Motor neuron (in vitro differentiated cells): ENCODE measurements around the gene SEMA3E. TPM values are rescaled to one million over a fixed set of nuclear protein-coding genes. Genes with fewer than 3 reads are reported as not detected.
"Not testable (repeated sequence)": the region's sequence is repeated elsewhere in the genome, so short reads cannot be mapped to it uniquely, and the experiment has no call there.

ENCODE experiments used
- ATAC-seq, 8 experiments: fragments of 200-7000 bp; cut with Tn5 transposase; replicated peaks in 6 of 8; 2 replicates each; pipeline ENCODE4 v1.8.0; 2021; ENCODE audit warnings: mild to moderate bottlenecking in 8 of 8, moderate library complexity in 8 of 8
- H3K27ac ChIP-seq, 2 donors: fragments of 250-450 bp; sonication (Bioruptor Pico); 2 replicates each; pipeline ENCODE4 v1.9.0; 2021; ENCODE audit warnings: antibody characterized with exemption in 2 of 2, mild to moderate bottlenecking in 2 of 2, moderate library complexity in 1 of 2
- H3K4me1 ChIP-seq, 2 donors: fragments of 250-450 bp; sonication (Bioruptor Pico); replicated peaks in 1 of 2; 2 replicates each; pipeline ENCODE4 v1.6.1; 2021; ENCODE audit warnings: antibody characterized with exemption in 2 of 2, mild to moderate bottlenecking in 2 of 2, moderate library complexity in 1 of 2
- H3K4me3 ChIP-seq, 5 donors: fragments of 250-450 bp; sonication (Bioruptor Pico); 2 replicates each; pipeline ENCODE4 v1.9.0; 2021; ENCODE audit warnings: antibody characterized with exemption in 5 of 5, mild to moderate bottlenecking in 5 of 5, moderate library complexity in 4 of 5
- WGBS, 10 experiments: fragments of 450-650 bp; shearing (Covaris generic); methylation state at CpG; one replicate each; pipeline ENCODE4 v1.0.0; 2022; 5-methylcytosine and 5-hydroxymethylcytosine counted together
- in situ Hi-C, 9 experiments: fragments of 400-800 bp; cut with MboI; loops; one replicate each; pipeline ENCODE4 v1.15.0; 2021; ENCODE audit warnings: low sequenced_read_pairs in 9 of 9, low pct_unique_long_range_greater_than_20kb in 2 of 9; ENCODE audit not compliant: unreplicated experiment in 9 of 9
- total RNA-seq, 8 experiments: library from RNA; unstranded; fragments of 300-600 nt; gene quantifications; 2 replicates each; pipeline versions ENCODE4 v1.2.3 to v1.2.4, GENCODE V29; 2022

Gene SEMA3E
- 10 to 100 TPM in 3 of 8 experiments, 1 to 10 TPM in 5; 1.2 to 14.1 (median 7.0) TPM for total RNA-seq

DNA sequence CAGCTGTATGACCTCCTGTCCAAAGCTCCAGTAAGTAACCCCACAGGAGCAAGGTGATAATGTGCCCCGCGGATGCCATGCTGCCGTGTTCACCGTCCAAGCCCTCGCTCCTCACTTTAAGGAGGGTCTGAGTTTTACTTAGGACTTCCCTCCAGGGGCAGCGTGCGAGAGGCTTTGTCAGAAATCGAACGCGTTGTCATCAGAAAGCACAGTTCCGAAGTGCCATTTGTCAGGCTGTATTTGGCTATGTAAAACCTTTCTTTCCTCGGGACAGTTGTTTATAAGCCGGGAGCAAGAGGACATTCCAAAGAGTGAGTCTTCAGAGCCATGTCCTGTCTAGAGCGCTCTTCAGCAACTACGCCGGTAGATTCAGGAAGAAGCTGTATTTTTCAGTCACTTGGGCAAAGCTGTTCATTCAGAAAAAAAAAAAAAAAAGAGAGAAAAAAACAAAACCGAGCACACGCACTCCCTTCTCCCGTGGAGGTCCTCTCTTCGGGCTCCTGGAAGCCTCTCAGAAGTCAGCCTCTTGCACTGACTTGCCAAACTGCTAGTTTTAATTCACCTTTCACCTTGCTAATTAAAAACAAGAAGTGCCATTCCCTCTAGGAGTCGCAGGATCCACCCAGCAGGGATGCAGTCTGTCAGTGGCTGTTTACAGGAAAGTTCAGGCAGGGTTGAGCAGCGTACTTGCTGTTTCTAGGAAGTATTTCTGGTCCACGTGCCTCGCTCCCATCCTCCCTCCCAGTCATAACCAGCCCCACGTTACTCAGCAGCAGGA is at the start of gene SEMA3E:
Gene SEMA3E (minus strand): TSS at position 676 of the 778 bp plus-strand sequence.
- H3K4me3 ChIP-seq = peak within 1 kb of the TSS; percentile 20 to 47 (median 40)
- peak; percentile 85 to 96 (median 88) for ATAC-seq
- peaks cover 3 to 28% of the 10 kb centered on the region in 2 donors for H3K4me1 ChIP-seq
- 0 to 16% (median 5%) methylated on average over 2 to 24 of the region's 25 CpGs for WGBS, 10 experiments
- in situ Hi-C loops = loop anchor here in 1 of 9 experiments (25.0 kb wide), 1 partner anchor 236 kb away; no protein-coding TSS in a partner anchor
- no peak within 1 kb of the TSS for H3K27ac ChIP-seq

DNA sequence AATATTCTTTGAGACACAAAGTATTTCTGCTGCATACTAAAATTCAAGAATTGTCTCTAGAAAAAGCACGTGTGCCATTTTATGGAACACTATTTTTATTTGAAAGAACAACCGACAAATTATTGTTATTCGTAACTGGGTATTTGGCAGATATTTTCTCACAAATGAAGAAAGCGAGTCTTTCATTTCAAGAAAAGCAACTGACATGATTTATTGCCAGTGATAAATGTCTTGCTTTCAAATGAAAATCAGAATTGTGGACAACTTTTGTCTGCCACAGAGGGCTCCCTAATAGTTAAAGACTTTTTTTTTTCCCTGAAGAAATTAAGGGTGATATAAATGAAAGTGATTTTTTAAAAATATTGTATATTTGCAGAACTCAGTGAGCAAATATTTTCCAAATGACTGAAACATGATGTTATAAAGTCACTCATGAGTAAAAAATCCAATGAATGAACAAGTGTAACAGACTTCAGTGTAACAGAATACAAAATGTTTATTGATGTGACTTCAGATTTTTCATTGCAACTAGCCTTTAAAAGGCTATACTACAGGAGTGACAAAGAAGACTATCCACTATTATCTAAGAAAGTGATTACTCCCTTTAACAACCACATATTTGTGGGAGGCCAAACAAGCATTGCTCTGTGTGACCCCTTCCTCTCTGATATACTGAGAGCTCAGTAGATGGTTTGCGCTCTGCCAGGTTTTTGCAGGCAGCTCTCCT is 49.0 kb upstream of the SEMA3E start:
- peak in 4 of 8 experiments; percentile 25 to 45 (median 42) for ATAC-seq
- Histone ChIP-seq H3K4me1 (peaks cover 12 to 27% of the 10 kb centered on the region in 2 donors), H3K27ac (peak overlapping the region in 1 of 2 donors; percentile 5), H3K4me3 (no peak overlapping the region)
- in situ Hi-C loops = no loop called here
- 7 to 61% (median 20%) methylated on average over 3 to 5 of the region's 5 CpGs for WGBS, 10 experiments

DNA sequence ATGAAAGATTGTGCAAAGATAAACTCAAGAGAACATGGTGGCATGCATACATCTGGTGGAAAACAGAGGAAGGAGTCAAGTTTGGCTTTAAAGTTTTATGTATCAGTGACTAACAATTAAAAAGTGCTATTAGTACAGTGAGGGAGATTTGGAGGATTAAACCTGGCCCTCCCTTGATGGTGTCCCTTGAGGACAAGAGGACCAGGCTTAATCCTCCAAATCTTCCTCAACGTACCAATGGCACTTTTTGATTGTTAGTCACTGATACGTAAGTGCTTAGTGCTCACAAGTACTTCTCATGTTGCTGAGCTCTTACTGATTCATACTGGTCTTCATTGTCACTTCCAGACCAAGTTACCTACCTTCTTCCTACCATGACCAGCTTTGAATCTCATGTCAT is 47.2 kb upstream of the SEMA3E start:
- 71 to 100% (median 88%) methylated on average over 1 to 2 of the region's 2 CpGs; no CpG with 5 or more reads in 3 of the 10 experiments for WGBS, 10 experiments

DNA sequence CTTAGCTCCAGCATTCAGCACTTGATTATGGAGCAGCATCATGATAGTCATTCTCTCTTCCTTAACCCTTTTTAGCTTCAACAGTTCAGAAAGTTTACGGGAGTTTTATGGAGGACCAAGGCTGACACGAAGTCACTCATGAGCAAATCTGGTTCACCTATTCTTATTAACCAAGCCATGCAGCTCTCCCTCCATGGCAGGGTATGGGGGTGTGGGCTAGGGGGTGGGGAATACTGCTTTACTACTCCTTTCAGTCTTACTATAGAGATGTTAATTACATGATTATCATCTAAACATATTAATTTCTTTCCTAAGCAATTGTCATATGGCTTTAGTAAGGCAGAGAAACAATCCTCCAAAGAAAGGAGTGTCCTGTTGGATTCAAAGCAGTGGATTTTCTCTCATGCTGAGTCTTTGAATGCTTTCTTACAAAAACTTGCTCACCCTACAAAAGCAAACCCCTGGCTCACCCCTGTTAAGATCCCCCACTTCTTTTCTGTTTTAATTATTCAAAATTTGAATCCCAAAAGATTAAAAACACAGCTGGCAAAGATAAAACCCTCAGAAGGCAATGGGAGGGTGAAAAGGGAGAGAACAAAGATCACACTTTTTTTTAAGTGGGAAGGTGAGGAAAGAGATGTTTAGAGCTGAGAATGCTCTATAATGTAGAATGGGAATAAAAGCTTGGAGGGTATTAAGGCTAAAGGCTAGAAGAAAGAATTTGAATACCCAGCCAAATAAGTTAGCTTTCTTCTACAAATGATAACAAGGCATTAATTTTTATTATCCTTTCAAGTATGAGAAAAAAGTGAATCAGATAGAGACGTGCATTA is 46.4 kb upstream of the SEMA3E start:
- no peak overlapping the region for H3K4me3 ChIP-seq
- H3K27ac ChIP-seq = peak overlapping the region in 1 of 2 donors; percentile 34
- ATAC-seq = peak in 3 of 8 experiments; percentile 45 to 52 (median 50)
- in situ Hi-C loops = no loop called here
- 0 to 64% (median 37%) methylated on average over 1 to 3 of the region's 3 CpGs; no CpG with 5 or more reads in 2 of the 10 experiments for WGBS, 10 experiments
- peaks cover 12 to 27% of the 10 kb centered on the region in 2 donors for H3K4me1 ChIP-seq

More for the DNA sequence above, 47.2 kb upstream of the SEMA3E start:
- Histone ChIP-seq H3K4me1 (peaks cover 12 to 27% of the 10 kb centered on the region in 2 donors), H3K4me3 (no peak overlapping the region), H3K27ac (no peak overlapping the region)
- in situ Hi-C loops = no loop called here
- ATAC-seq = no peak

DNA sequence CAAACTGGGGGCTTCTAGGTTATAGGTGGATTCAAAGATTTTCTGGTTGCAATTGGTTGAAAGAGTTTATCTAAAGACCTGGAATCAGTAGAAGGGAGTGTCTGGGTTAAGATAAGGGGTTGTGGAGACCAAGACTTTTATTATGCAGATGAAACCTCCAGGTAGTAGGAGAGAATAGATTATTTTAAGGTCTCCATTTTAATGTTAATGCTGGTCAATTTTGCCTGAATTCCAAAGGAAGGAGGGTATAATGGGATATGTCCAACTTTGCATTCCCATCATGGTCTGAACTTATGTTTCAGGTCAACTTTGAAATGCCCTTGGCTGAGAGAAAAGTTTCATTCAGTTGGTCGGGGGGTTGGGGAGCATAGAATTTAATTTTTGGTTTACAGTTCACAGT is 44.3 kb upstream of the SEMA3E start:
- H3K4me3 ChIP-seq = no peak overlapping the region
- in situ Hi-C loops = no loop called here
- H3K27ac ChIP-seq = no peak overlapping the region
- WGBS, 10 experiments = 0 to 100% (median 86%) methylated on average over 1 of the region's 1 CpG; no CpG with 5 or more reads in 3 of the 10 experiments
- ATAC-seq = no peak
- H3K4me1 ChIP-seq = peaks cover 8 to 22% of the 10 kb centered on the region in 2 donors

DNA sequence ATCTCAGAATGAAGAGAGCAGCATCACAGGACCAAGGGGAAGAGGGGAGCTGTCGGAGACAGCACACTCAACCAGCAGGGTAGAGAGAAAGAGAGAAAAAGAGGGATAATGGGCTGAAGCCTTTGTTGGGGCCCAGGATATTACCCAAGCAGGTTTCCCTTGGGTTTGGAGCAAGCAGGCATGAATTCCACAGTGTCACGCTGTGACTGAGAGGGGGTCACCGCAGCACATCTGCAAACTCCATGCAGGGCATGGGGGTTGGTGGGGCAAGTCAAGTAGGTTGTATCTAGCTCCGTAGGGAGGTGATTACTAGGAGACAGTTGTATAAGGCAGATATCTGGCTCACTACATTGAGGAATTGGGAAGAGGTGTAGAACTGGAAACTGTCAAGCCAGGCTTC is 42.2 kb upstream of the SEMA3E start:
- no peak overlapping the region for H3K27ac ChIP-seq
- WGBS, 10 experiments = 38 to 100% (median 79%) methylated on average over 1 to 4 of the region's 4 CpGs; no CpG with 5 or more reads in 2 of the 10 experiments
- in situ Hi-C loops = no loop called here
- no peak for ATAC-seq
- H3K4me3 ChIP-seq = no peak overlapping the region
- H3K4me1 ChIP-seq = peaks cover 3 to 13% of the 10 kb centered on the region in 2 donors

DNA sequence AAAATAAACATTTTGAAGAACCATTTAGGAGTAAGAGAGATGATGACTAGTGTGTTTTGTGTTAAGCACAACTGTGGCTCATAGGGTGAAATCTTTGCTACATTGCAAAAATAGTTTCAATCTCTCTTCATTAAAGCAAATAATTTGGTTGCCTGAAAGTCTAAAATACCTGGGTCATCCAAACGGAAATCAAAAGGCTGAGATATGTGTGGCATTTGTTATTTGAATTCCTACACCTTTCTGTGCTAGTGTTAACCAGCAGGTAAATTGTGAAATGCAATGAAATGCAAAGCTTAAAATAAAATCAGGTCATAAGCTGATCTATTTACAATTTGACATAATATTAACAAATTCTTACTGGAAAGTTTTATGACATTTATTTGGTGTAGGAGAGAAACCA is 40.9 kb upstream of the SEMA3E start:
- ATAC-seq = no peak
- Histone ChIP-seq H3K4me1 (peaks cover under 1 to 2% of the 10 kb centered on the region in 2 donors), H3K27ac (no peak overlapping the region), H3K4me3 (no peak overlapping the region)
- WGBS, 10 experiments = 40 to 100% (median 89%) methylated on average over 1 of the region's 1 CpG; no CpG with 5 or more reads in 1 of the 10 experiments
- in situ Hi-C loops = no loop called here

DNA sequence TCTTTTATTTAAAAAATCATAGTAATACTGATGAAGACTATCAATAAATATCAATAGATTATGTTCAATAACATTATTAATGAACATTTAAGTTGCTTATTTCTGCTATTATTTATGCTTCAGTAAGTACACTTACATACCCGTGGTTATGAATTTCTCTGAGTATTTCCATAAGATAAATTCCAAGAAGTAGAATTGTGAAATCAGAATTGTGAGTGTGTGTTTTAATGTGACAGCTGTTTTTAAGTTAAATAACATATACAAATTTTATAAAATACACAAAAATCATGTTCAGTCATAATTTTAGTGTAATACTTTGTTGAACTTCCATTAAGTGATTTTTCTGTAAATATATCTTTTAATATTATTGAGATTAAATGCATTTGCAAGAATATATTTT is 37.5 kb upstream of the SEMA3E start:
- Histone ChIP-seq H3K27ac (no peak overlapping the region), H3K4me3 (no peak overlapping the region), H3K4me1 (no peaks in the 10 kb centered on the region)
- in situ Hi-C loops = no loop called here
- ATAC-seq = no peak
- WGBS, 10 experiments = 38 to 100% (median 92%) methylated on average over 1 of the region's 1 CpG; no CpG with 5 or more reads in 1 of the 10 experiments

DNA sequence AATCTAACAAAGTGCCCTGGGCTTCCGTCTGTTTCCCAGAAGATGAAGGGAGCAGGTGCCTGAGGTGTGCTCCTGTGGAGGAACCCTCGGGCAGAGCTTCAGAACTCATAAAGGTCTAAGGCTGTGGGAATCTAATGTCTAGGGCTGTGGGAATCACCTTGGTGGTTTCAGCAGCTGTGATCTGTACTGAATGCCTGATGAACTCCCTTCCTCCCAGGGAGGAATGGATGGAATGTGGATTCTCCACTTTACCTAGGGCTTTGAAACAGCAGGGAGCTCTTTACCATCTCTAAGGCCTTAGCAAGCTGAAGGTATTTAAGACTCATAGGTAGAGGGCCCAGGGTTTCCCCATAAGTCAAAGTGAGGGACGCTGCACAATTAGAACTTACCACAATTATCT is 36.0 kb upstream of the SEMA3E start:
- WGBS, 10 experiments = 38 to 100% (median 70%) methylated on average over 1 to 3 of the region's 3 CpGs; no CpG with 5 or more reads in 3 of the 10 experiments
- H3K27ac ChIP-seq = no peak overlapping the region
- in situ Hi-C loops = no loop called here
- ATAC-seq = no peak
- no peak overlapping the region for H3K4me3 ChIP-seq
- H3K4me1 ChIP-seq = no peaks in the 10 kb centered on the region

DNA sequence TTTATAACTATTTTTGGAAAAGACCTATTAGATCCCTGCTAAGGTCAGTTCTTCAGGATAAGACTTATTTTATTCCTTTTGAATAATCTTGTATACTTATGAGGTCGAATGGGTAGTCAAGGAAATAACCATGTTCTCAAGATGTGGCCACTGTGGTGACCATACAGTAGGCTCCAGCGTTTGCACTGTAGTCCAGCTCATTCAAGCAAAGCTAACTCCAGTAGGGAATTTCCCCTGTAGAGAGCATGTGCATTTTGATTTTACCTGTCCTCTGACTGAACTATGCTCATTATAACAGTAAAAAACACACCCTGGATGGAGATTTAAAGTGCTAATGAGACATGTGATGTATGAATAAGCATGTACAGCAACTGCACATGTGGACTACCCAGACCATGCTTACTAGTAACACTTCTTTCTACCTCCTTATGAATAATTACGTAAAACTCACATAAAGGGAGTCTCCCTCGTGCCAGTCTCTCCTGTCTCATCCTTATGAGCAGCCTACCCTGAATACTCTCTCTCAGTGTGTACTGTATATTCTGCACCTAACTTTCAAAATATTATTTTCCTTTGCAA is 32.4 kb upstream of the SEMA3E start:
- ATAC-seq = peak in 3 of 8 experiments; percentile 22 to 56 (median 51)
- WGBS, 10 experiments = 13 to 100% (median 67%) methylated on average over 1 to 4 of the region's 4 CpGs
- Histone ChIP-seq H3K4me3 (no peak overlapping the region), H3K4me1 (no peaks in the 10 kb centered on the region), H3K27ac (no peak overlapping the region)
- in situ Hi-C loops = no loop called here

DNA sequence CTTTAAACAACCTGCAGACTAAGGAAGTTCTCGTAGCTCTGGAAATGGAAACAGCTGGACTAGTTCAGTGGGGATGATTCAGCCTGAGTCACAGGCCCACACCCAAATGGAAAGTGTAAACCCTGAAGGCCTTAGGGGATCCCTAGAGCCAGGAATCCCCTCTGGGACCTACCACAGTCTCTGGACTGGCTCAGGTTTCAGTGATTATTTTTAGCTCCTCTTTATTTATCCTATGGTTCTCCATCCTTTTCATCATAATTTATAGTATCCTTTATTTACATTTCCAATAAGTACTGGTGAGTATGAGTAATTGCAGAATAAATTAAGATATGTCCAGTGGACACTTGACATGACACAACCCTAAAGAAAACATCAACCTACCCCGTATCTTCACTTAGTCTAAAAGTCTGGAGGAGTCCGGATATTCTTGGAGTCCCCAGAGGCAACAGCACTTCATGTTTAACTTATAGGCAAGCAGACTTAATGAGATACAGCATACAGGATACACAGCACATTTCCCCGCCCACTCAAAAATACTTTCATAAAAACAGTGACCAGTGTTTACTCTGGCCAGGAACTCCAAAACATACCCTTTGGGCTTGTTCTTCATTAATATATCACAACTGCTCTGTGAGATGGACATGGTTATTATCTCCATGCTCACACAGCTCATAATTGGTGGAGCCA is 28.4 kb upstream of the SEMA3E start:
- Histone ChIP-seq H3K4me3 (no peak overlapping the region), H3K27ac (no peak overlapping the region), H3K4me1 (no peaks in the 10 kb centered on the region)
- in situ Hi-C loops = no loop called here
- peak in 7 of 8 experiments; percentile 54 to 99 (median 69) for ATAC-seq
- 0 to 100% (median 62%) methylated on average over 1 to 4 of the region's 4 CpGs; no CpG with 5 or more reads in 2 of the 10 experiments for WGBS, 10 experiments

DNA sequence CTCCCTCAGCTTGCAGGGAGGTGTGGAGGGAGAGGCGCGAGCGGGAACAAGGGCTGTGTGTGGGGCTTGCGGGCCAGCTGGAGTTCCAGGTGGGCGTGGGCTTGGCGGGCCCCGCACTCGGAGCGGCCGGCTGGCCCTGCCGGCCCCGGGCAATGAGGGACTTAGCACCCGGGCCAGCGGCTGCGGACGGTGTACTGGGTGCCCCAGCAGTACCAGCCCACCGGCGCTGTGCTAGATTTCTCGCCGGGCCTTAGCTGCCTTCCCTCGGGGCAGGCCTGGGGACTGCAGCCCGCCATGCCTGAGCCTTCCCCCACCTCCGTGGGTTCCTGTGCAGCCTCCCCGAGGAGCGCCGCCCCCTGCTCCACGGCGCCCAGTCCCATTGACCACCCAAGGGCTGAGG is 24.4 kb upstream of the SEMA3E start:
- H3K4me1 ChIP-seq = not testable (repeated sequence)

More for the DNA sequence above, 24.4 kb upstream of the SEMA3E start:
- not testable (repeated sequence) for ATAC-seq, H3K4me3 ChIP-seq, H3K27ac ChIP-seq
- 100% methylated on average over 2 of the region's 28 CpGs; no CpG with 5 or more reads in 9 of the 10 experiments for WGBS, 10 experiments
- in situ Hi-C loops = loop anchor here in 5 of 9 experiments (25.0 kb wide), 1 partner anchor 261 kb away; no protein-coding TSS in a partner anchor
